ENCODE data around the gene STAM2.
"Not testable (repeated sequence)": the region's sequence is repeated elsewhere in the genome, so short reads cannot be mapped to it uniquely, and the experiment has no call there.

STAM2 gene

DNA sequence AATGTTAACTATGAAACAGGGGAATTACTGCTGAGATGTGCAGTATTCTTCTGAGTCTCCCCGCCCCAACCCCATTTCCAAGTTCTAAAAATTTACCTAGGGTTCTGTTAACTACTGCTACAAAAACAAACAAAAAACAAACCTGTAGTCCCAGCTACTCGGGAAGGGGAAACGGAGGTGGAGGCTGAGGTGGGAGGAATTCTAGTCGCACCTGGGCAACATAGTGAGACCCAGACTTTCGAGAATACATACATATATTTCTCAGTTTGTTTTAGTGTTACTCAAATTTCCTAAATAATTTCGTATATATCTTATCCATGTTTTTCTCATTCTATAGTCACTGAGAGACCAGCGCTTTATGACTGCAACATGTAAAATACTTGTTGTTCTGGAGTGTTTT, 989 bp downstream of the STAM2 start:
- FAIRE-seq (no peak), DNase-seq (ENCODE audit: extremely low spot score, insufficient read length, low read depth) (no peak)

DNA sequence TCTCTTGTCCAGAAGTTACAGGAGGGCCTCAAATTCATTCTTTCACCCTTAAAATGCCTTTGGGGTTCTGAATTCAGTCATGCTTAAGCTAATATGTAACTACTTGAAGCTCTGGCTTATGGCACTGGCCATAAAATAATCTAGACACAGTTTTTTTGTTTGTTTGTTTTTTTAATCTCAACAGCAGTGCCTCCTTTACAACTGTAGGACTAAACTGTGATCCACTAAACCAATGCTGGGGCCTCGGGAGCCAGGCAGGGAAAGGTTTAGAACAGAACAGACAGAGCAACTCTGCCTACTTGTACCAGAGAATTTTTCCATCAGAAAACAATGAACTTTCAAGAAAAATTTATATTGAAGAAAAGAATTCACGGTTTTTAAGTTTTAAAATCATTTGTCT, 1.7 kb downstream of the STAM2 start:
- no peak for DNase-seq (ENCODE audit: extremely low spot score, insufficient read length, low read depth)
- FAIRE-seq, result no peak

DNA sequence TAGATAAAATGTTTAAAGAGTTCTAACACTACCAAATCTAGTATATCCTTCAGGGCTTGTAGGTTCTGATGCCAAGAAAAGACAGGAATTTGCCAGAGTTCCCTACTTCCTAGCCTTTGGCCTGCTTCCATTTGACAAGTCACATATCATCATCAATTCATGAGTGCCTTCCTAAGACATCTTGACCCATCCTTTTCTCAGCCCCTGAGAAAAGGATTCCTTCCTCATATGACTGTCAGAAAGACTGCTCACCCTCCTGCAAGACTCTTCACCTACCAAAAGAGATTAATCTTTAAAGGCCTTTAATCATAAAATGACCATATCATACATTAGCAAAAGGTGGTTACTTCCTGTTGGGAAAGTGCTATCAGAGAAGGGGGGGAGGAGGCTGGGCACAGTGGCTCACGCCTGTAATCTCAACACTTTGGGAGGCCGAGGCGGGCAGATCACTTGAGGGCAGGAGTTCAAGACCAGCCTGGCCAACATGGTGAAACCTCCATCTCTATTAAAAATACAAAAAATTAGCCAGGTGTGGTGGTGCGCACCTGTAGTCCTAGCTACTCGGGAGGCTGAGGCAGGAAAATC, 3.3 kb downstream of the STAM2 start:
- not testable (repeated sequence) for DNase-seq (ENCODE audit: extremely low spot score, insufficient read length, low read depth); FAIRE-seq

DNA sequence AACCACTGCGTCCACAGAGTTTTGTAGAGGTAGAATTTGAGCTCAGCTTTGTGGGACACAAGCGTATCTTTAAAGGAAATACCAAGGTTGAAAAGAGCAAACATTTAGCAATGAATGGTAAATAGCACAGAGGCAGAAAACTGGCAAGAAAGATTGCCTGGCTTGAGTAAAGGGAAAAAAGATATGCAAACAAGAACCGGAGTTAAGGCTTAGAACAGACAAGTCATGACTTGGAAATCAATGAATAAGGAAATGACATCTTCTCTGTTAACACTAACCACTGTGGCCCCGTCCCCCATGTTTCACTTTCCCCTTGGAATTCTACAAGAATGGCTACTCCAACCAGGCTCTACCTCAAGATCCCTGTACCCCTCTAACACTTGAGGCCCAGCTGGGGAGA, 3.8 kb downstream of the STAM2 start:
- no peak for DNase-seq (ENCODE audit: extremely low spot score, insufficient read length, low read depth)
- peak; percentile 26 for FAIRE-seq

DNA sequence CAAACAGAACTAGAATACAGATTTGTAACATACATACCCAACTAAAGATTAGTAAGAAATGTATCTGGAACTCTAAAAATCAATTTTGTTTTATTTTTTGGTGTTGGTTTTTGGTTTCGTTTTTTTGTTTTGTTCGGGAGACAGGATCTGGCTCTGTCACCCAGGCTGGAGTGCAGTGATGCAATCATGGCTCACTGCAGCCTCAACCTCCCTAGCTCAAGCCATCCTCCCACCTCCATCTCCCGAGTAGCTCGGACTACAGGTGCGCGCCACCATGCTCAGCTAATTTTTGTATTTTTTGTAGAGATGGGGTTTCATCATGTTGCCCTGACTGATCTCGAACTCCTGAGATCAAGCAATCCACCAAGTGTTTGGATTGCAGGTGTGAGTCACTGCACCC, 6.4 kb downstream of the STAM2 start:
- peak; percentile 12 for FAIRE-seq
- not testable (repeated sequence) for DNase-seq (ENCODE audit: extremely low spot score, insufficient read length, low read depth)

- not testable (repeated sequence) for FAIRE-seq; DNase-seq (ENCODE audit: extremely low spot score, insufficient read length, low read depth)
Measured at GRCh38 chr2:152167470-152167869, 8.1 kb downstream of the STAM2 start.

DNA sequence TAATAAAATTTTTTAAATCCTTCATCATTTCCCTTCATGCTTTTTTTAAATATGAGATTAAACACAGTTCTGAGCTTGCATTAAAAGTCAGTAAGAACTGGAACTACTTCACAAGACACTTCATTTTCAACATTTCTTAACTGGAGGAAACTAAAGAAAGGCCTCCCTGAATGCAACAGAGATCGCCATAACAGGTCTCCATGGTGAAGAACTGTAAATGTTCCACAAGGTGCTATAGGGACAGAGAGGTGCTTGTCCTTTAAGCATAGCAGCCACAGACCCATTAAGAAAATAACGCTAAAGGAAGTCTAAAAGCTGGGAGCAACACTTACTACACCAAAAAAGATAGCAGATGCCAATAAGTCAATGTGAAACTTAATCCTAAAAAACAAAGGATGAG, 8.5 kb downstream of the STAM2 start:
- FAIRE-seq (no peak), DNase-seq (ENCODE audit: extremely low spot score, insufficient read length, low read depth) (no peak)

DNA sequence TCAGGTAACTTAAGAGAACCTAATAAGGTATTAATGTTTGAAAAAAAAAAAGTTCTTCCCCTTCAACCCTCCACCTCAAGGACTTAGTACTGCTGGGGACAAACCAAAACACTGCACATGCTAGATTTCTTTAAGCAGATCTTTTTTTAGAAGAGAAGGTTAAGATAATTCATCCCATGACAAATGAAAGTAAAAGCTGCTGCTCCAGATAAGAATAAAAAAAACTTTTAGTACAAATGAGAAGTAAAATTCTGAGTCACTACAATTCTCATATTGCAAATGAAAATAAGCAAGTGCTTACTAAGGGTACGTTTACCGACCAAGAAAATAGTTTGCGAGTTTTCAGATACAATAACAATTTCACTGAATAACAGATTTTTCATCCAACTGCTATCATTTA, 8.9 kb downstream of the STAM2 start:
- peak; percentile 49 for FAIRE-seq

GRCh38 chr2:152165780-152166179, 9.8 kb downstream of the STAM2 start:
- DNase-seq (ENCODE audit: extremely low spot score, insufficient read length, low read depth), result no peak
- no peak for FAIRE-seq

More for the DNA sequence above, 8.9 kb downstream of the STAM2 start:
- no peak for DNase-seq (ENCODE audit: extremely low spot score, insufficient read length, low read depth)

DNA sequence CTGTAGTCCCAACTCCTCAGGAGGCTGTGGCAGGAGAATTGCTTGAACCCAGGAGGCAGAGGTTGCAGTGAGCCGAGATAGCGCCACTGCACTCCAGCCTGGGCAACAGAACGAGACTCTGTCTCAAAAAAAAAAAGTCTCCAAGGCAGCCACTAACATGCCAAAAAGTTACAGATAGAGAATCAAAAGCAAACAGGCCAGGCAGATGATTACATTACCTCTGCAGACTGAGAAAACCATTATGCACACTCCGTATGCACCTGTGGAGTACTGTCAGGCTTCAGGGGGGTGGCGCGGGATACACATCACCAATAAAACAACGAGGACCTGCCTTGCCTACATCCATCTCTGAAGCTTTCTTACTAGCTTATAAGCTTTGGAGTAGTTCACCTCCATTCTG, 10.3 kb downstream of the STAM2 start:
- DNase-seq (ENCODE audit: extremely low spot score, insufficient read length, low read depth) (no peak), FAIRE-seq (no peak)

DNA sequence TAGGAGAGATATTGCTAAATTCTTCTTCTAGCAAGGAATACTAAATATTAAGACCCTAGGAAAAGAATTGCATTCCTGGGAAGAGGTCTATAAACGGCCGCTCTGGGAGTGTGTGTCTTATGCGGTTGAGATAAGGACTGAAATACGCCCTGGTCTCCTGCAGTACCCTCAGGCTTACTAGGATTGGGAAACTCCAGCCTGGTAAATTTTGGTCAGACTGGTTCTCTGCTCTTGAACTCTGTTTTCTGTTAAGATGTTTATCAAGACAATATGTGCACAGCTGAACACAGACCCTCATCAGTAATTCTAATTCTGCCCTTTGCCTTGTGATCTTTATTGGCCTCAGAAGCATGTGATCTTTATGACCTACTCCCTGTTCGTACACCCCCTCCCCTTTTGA, 11.9 kb downstream of the STAM2 start:
- not testable (repeated sequence) for DNase-seq (ENCODE audit: extremely low spot score, insufficient read length, low read depth)

DNA sequence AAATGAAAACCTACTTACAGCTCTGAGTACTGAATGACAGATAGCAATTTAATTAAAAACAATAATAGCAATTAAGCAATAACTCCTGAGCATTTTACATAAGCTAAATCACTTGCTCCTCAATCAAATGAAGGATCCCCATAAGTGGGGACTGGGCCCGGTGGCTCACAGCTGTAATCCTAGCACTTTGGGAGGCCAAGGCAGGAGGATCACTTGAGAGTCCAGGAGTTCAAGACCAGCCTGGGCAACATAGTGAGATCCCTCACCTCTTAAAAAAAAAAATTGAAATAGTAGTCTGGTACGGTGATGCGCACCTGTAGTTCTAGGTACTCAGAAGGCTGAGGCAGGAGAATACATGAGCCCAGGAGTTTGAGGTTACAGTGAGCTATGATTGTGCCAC, 13.4 kb downstream of the STAM2 start:
- FAIRE-seq (no peak), DNase-seq (ENCODE audit: extremely low spot score, insufficient read length, low read depth) (no peak)

More for the DNA sequence above, 11.9 kb downstream of the STAM2 start:
- not testable (repeated sequence) for FAIRE-seq

DNA sequence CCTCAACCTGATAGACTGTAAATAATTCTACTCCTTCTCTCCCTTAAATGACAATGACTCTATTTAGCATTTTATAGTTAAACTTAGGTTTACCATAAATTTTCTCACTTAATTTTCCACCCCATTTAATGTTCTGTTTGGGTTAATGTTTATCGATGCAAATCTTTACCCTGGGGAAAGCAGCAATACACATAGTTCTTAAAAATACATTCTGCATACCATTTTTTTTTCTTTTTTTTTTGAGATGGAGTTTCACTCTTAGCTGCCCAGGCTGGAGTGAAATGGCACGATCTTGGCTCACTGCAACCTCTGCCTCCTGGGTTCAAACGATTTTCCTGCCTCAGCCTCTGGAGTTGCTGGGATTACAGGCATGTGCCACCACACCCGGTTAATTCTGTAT, 14.0 kb downstream of the STAM2 start:
- no peak for DNase-seq (ENCODE audit: extremely low spot score, insufficient read length, low read depth)
- FAIRE-seq, result peak; percentile 57

DNA sequence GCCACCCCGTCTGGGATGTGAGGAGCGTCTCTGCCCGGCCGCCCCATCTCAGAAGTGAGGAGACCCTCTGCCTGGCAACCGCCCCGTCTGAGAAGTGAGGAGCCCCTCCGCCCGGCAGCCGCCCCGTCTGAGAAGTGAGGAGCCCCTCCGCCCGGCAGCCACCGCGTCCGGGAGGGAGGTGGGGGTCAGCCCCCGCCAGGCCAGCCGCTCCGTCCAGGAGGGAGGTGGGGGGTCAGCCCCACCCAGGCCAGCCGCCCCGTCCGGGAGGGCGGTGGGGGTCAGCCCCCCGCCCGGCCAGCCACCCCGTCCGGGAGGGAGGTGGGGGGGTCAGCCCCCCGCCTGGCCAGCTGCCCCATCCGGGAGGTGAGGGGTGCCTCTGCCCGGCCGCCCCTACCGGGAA, 15.2 kb downstream of the STAM2 start:
- FAIRE-seq; DNase-seq (ENCODE audit: extremely low spot score, insufficient read length, low read depth): not testable (repeated sequence)

- no peak for DNase-seq (ENCODE audit: extremely low spot score, insufficient read length, low read depth)
- FAIRE-seq, result no peak
Measured at GRCh38 chr2:152157253-152157652, 18.3 kb downstream of the STAM2 start.

- FAIRE-seq (no peak), DNase-seq (ENCODE audit: extremely low spot score, insufficient read length, low read depth) (no peak)
Measured at GRCh38 chr2:152155209-152155608, 20.4 kb downstream of the STAM2 start.

- DNase-seq (ENCODE audit: extremely low spot score, insufficient read length, low read depth), result no peak
- no peak for FAIRE-seq
Measured at GRCh38 chr2:152154462-152154861, 21.1 kb downstream of the STAM2 start.

DNA sequence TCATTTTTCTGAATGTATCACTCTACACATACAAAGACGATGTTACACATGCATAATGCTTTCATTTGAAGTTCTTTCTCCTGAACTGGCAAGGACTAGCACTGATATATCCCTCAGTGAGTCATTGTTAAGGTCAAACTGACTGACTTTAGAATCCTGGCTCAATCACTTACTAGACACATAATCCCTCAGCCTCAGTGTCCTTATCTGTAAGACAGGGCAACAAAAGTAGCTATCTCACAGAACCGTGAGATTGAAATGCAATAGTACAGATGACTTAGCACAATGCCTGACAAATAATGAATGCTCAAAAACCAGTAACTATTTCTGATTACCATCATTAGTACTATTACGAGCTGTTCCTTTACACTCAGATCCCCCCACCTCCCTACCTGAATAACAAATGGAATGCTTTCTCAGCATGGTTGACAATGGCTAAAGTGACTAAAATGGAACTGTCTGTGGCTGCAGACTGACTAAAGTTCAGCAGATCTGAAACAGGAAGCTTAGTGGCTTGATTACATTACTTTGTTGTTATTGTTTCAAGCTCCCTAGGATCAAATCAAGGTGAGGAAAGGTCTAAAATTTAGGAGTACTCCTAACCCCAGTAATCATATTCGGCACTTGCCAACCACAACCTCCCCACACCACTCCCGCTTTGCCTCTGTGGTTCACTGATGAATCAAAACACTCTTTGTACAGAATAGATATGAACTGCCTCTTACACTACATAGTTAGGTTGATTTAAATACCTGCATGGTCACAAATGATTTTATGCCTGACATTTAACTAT, 40.9 kb downstream of the STAM2 start:
- FAIRE-seq (peak; percentile 79), DNase-seq (ENCODE audit: extremely low spot score, insufficient read length, low read depth) (peak; percentile 7)

DNA sequence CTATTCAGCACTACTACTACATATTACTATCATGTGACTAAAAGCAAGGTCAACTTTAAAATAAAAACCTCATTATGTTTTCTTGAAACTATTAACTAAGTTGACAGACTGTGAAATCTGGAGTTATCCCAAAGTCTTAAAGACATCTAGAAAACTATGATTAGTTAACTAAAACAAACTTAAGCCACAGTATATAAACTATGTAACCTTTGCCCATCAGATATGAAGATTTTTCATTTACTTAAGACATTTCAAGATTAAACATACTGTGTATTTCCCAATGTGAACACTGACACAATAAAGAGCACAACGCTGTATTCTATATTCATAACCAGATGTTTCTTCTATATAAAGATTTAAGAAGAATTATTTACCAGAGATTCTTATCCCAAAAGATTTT, 43.3 kb downstream of the STAM2 start:
- FAIRE-seq (no peak), DNase-seq (ENCODE audit: extremely low spot score, insufficient read length, low read depth) (no peak)

DNA sequence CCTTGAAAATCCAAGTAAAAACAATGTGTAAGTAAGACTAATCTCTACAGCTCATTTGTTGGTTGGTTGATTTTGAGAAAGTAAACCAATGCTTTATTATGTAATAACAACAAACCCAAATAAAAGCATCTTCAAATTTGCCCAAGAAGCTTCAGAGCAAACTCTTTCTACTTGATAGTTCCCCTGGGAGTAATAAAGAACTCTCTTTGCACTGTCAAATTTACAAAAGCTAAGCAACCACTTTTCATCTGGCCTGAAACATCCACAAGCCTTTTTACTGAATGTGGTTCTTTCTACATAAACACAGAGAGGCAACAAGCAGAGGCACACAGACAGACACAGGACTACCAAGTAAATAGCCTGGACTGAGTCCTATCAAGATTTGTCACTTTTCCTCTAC, 47.9 kb downstream of the STAM2 start:
- no peak for FAIRE-seq
- DNase-seq (ENCODE audit: extremely low spot score, insufficient read length, low read depth), result no peak

- DNase-seq (ENCODE audit: extremely low spot score, insufficient read length, low read depth) (no peak), FAIRE-seq (no peak)
Measured at GRCh38 chr2:152126664-152127063, 48.9 kb downstream of the STAM2 start.

DNA sequence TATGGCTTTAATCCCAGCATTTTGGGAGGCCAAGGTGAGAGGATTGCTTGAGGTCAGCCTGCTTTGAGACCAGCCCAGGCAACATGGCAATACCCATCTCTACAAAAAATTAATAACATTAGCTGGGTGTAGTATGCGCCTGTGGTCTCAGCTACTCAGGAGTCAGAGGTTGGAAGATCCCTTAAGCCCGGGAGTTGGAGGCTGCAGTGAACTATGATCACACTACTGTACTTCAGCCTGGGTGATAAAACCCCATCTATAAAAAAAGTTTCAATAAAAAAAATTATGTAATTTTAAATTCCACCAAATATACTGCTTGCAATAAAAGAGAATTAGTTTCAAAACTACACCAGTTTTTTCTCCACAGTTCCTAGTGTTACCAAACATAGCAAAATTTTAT, 53.4 kb downstream of the STAM2 start:
- no peak for DNase-seq (ENCODE audit: extremely low spot score, insufficient read length, low read depth)
- FAIRE-seq, result no peak

All from GM18507 (cell line).